Stimulated activated CD4-positive, alpha-beta T cell treated with anti-CD3 and anti-CD28 coated beads, Interleukin-1b, Interleukin-23, amount 100 ng/mL, for 1 hour (primary cell): ENCODE measurements around the gene RNF222.

Experiments
- DNase-seq, 2 donors: peaks; one replicate each; pipeline ENCODE4 v3.0.0-alpha.2; 2020; ENCODE audit warnings: low read depth in 2 of 2

The RNF222 gene, protein sequence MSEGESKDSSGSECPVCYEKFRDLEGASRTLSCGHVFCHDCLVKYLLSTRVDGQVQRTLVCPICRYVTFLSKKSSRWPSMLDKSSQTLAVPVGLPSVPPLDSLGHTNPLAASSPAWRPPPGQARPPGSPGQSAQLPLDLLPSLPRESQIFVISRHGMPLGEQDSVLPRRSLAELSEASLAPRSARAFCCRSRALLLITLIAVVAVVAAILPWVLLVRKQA

DNA sequence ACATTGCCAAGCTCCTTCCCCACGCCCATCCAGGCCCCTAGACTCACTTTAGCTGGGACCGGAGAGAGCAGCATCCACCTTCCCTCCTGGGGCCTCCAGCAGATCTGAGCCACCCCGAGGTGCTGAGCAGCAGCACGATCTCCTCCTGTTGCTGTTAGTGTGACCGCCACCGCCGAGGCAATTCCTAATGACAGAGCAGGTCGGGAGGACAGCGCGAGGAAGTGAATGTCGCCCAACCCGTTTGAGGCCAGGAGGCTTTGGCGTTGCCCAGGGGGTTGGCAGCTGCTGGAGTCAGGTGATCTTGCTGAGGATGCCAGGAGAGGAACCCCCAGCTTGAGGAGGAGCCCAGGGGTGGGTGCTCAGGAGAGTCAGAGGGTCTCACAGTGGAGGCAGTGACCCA, at the start of gene RNF222:
Gene RNF222, minus strand, starts transcription at position 192 of the 400 bp plus-strand sequence. CDS start 4,366 bp downstream, outside the sequence.
- no peak for DNase-seq

GRCh38 chr17:8445536-8445935, 47.9 kb upstream of the RNF222 start:
- DNase-seq = no peak

GRCh38 chr17:8444494-8444893, 46.9 kb upstream of the RNF222 start:
- no peak for DNase-seq

DNA sequence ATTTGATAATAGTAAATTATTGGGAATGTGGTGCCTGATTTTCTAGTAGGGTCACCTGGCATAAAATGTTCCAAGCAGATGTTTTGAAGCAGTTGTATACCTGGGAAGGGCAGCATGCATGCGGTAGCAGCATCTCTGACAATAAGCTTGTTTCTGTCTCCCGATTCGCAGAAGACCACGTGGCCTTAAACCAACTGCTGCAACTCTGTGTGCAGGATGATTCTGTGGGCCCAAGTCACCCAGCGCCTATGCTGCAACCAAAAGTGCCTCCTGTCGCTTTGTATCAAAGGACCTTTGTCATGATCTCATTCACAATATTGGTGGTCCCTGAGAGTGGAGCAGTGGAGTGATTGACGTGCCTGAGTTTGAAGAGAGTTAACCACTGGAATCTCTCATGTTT, 46.1 kb upstream of the RNF222 start:
- DNase-seq = no peak

GRCh38 chr17:8442310-8442709, 44.7 kb upstream of the RNF222 start:
- no peak for DNase-seq

- no peak for DNase-seq
Measured at GRCh38 chr17:8441690-8442089, 44.1 kb upstream of the RNF222 start.

- no peak for DNase-seq
Measured at GRCh38 chr17:8439681-8440080, 42.1 kb upstream of the RNF222 start.

DNA sequence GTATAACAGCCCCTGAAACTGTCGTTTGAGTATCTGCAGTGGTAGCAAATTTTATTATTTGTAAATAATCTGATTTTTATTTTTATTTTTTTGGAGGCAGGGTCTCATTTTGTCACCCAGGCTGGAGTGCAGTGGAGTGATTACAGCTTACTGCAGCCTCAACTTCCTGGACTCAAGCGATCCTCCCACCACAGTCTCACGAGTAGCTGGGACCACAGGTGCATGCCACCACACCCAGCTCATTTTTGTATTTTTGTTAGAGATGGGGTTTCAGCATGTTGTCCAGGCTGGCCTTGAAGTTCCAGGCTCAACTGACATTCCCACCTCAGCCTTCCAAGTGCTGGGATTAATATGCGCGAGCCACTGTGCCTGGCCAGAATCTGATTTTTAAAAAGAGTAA, 40.8 kb upstream of the RNF222 start:
- DNase-seq = no peak

DNA sequence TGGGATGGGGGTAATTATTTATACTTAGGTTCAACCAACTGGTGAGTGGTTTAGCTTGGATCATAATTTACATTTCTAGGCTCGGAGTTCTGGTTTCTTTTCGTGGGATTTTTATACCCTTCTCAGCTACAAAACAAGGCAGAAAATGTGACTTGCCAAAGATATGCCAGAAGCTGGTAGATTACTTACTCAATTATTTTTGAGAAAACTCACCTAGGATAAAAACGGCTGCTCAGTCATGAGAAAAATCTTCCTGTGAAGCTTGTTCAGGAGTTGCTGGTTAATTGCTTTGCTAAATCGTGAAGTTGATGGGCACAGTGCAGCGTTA, 39.2 kb upstream of the RNF222 start:
- no peak for DNase-seq

- DNase-seq = peak; percentile 16 to 30
Measured at GRCh38 chr17:8436169-8436843, 38.7 kb upstream of the RNF222 start.

DNA sequence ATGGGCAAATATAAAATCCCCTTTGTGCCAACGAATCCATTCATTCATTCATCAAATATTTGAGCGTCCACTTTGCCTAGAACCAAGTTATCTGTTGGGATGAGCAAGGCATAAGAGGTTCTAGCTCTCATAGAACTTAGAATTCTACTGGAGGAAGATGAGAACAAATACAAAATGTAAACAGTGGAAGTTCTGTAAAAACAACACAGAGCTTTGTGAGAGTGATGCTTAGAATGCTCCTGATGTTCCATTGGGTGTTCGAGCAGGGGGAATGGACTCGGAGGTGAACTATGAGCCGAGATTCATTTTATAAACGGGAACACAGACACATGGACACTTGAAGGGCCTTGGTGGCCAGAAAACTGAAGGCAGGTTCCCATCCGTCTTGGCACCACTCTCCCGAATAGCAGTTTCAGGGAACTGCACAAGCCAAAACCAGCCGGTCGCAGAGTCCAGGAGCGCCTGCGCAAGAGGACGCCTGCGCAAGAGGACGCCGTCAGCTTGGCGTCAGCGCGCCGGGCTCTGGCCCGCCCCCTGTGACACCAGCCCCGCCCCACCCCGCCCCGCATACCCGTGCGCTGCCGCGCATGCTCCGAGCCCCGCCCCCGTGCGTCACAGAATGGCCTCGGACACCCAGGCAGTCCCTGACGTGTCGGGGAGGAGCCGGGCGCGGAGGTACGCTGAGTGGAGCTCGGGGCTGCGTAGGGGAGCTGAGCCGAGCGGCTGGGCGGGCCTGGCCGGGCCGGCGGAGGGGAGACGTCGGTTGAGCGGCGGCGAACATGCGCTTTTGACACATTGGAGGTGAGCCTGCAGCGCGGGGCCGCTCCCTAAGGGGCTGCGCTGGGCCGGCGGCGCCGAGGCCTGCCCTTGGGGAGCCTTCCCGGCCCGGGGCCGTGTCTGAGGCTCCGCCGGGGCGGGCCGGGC, 37.9 kb upstream of the RNF222 start, which contains the start of gene NDEL1:
Gene NDEL1, plus strand, starts transcription at position 640 of the 924 bp plus-strand sequence. CDS start 8,388 bp downstream, outside the sequence.
- peak; percentile 97 to 98 for DNase-seq

- DNase-seq = no peak
Measured at GRCh38 chr17:8430966-8431365, 33.3 kb upstream of the RNF222 start.

DNA sequence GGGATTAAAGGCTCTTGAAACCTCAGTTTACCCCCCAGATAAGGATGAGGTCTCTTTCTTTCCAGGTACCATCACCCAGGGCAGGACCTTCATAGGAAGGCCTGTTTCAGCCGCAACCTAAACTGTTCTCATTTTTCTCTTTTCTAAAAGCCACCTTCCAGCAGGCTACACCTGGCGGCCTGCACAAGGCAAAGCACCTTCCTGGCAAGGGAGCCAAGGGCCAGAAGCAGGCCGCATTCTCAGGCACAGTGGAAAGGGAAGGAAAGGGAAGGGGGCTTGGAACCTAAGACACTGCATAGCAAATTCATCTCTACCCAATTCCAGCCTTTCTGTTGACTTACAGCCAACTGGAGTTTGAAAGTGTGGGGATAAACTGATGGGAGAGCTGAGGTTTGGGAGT, 29.2 kb upstream of the RNF222 start:
- DNase-seq = no peak

DNA sequence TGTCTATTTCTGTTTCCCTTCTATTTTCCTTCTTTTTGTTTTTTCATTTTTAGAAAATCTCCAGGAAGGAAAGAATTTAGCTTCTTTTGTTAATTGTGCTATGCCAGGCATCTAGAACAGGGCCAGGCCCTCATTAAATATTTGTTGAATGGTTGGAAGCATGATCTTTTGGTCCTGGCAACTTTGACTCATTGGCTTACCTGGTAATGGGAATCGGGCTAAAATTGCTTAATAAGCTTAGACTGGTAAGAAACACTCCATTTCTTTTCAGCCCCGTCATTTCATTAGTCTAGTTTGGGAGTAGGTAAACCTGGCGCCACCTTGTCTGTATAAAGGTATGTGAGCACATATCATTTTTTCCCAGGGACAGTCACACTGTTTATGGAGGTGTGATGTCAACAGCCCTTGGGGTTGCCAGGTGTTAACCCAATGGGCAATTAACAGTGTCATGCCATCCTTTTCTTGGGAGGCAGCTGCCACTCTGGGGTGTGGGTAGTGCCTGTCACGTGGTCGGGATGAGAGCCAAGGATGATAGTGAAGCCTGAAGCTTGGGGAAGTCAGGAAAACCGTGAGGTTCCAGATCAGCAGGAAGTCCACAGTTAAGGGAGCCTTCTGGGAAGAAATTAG, 28.6 kb upstream of the RNF222 start:
- DNase-seq = no peak

DNA sequence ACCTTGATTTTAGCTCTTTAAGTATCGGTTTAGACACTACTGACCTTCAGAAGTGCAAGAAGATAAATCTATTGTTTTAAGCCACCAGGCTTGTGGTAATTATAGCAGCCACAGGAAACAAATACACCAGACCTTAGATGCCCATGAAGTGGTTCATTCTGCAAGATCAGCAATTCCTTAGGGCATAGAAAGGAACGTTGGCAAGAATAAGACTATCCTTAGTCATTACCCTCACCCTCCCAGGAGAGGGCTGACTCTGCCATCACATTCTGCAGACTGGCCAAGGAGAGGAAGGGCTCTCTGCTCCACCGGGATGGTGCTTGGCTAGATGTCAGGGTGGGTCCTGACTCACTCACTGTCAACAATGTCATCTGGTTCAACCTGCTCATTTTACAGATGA, 23.9 kb upstream of the RNF222 start:
- no peak for DNase-seq

GRCh38 chr17:8420041-8420934, 22.7 kb upstream of the RNF222 start:
- no peak for DNase-seq

DNA sequence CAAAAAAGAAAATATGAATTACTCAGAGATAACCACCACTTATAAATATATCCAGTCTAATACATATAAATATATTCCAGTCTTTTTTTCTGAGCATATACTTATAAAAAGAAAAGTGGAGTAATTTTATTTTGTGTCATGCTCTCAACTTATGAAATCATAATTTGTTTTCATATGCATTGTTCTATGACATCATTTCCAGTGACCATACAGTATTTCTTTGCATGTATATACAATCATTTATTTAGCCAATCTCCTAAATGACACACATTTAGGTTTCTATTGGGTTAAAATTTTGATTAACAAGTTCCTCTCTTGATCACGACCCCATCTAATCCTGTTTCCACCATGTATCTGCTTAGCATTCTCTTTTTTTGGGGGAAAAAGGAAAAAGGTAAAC, 21.7 kb upstream of the RNF222 start:
- DNase-seq = no peak

- DNase-seq = no peak
Measured at GRCh38 chr17:8418471-8418870, 20.8 kb upstream of the RNF222 start.

DNA sequence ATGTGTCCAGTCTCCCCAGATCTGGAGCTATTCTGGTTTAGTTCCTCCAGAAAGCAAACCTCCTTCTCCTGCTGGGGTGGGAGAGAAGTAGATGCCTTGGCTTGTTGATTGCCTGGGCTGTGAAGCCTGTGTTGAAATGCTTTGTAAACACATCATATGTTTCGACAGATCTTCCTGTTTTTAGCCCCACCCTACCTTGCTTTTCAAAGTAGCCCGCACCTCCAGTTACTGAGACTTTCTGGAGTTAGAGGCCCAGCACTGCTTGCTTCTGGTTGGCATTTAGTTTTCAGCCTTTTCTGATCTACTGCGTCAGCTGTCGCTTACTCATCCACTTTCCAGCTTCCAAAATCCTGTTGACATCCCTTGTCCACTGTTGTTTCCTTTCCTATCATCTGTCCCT, 20.2 kb upstream of the RNF222 start:
- DNase-seq = no peak

DNA sequence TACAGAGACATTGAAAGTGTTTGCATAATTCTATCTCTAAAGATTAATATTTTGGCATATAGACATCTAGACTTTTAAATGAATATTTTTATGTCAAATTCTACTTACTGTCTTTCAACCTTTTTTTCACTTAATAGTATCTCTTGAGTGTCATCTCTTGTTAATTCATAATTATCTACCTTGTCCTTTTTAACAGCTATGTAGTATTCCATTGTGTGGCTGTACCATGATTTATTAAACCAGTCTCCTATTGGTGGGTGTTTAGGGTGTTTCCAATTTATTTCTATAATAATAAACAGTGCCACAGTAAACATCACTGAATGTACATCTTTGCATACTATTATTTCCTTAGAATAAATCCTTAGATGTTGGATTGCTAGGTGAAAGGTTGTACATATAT, 16.3 kb upstream of the RNF222 start:
- no peak for DNase-seq

DNA sequence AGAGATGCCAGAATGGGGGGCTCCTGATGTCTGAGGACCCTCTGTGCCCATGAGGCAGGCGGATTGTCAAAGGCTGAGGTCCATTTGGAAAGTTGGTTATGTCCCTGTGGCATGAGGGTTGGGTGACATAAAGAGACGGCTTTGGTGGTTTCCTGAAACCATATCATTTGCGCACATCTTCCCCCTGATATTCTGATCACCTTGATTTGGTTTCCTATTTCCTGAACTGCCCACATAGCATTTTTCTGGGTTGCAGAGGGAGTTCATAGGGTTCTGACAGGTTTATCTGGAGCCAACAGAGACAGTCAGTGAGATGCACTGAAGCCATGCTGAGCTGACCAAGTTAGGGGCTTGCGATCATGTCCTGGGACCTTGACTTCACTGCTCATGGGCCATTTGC, 15.7 kb upstream of the RNF222 start:
- DNase-seq = no peak
